OCI-LY1 (cell line): ENCODE measurements around the gene AFAP1.

Experiments
- EZH2 ChIP-seq: fragments of 200-600 bp; sonication (generic), shearing (Covaris generic); IDR thresholded peaks from 2 replicates; pipeline ENCODE4 v1.8.0; 2017; ENCODE audit warnings: borderline replicate concordance, mixed run types, mild to moderate bottlenecking, antibody characterized with exemption, low read length, moderate library complexity, mixed read lengths
- TF ChIP-seq, protein P1 (sequence below): fragments of 200-600 bp; sonication (generic), shearing (Covaris generic); IDR thresholded peaks from 2 replicates; pipeline ENCODE4 v1.5.1; 2017; ENCODE audit warnings: mild to moderate bottlenecking, antibody characterized with exemption, low read length, moderate library complexity, mixed read lengths

DNA sequence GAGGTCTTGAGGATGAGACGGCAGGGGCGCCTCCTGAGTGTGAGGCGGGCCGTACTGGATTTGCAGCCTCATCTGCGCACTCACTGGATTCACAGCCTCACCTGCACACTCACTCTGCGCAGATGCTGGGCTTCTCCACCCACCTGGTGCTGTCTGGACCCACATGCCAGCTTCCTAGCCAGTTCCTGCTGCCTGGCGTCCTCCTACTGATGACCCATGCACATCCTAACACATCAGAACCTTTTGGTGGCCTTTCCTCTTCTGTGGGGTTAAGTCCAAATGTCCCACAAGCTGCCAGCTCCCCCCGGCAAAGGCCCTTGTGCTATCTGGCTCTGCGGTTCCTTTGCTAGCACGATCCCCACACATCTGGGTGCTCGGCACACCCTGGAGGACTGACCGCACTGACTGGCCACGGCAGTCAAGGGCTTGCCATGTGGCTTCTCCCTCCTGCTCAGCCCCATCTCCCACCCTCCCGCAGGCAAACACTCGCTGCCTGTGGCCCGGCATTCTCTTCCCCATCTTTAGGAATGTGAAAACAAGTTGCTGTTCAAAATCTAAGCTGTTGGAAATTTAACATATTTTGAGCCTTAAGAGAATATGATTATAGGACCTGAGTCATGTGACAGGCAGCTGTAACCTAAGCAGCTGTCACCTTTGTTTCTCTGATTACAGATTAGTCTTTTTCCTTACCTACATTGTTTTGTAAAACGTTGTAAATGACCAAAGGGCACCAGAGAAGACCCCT, 39.4 kb upstream of the AFAP1 start:
- TF ChIP-seq, protein P1, sequence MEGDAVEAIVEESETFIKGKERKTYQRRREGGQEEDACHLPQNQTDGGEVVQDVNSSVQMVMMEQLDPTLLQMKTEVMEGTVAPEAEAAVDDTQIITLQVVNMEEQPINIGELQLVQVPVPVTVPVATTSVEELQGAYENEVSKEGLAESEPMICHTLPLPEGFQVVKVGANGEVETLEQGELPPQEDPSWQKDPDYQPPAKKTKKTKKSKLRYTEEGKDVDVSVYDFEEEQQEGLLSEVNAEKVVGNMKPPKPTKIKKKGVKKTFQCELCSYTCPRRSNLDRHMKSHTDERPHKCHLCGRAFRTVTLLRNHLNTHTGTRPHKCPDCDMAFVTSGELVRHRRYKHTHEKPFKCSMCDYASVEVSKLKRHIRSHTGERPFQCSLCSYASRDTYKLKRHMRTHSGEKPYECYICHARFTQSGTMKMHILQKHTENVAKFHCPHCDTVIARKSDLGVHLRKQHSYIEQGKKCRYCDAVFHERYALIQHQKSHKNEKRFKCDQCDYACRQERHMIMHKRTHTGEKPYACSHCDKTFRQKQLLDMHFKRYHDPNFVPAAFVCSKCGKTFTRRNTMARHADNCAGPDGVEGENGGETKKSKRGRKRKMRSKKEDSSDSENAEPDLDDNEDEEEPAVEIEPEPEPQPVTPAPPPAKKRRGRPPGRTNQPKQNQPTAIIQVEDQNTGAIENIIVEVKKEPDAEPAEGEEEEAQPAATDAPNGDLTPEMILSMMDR = no peak
- TF ChIP-seq EZH2 = no peak
